ENCODE measurements around the gene DNMT1.

The DNMT1 gene

DNA sequence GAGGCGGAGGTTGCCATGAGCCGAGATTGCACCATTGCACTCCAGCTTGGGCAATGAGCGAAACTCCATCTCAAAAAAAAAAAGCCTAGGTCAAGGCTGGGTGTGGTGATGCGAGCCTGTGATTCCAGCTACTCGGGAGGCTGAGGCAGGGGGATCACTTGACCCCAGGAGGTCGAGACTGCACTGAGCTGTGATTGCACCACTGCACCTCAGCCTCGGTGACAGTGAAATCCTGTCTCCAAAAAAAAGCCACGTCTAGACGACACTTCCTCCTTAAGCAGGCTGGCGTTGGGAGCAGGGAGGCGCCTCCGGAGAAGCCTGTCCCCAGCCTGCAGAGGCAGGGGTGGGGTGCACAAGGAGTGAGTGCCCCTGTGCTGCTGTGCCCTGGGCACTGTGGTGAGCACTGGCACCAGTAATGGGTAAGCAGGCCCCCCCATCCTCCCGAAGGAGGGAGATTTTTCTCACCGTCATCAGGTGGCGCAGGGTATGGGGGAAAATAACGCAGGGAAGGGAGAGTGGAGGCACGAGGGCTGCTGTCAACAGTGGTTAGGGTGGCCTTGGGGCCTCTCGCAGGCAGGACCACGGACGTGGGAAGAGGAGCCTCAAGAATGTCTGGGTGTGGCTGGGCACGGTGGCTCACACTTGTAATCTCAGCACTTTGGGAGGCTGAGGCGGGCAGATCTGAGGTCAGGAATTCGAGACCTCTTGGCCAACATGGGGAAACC lies 82.6 kb downstream of the DNMT1 start:
- no peak for DNase-seq

DNA sequence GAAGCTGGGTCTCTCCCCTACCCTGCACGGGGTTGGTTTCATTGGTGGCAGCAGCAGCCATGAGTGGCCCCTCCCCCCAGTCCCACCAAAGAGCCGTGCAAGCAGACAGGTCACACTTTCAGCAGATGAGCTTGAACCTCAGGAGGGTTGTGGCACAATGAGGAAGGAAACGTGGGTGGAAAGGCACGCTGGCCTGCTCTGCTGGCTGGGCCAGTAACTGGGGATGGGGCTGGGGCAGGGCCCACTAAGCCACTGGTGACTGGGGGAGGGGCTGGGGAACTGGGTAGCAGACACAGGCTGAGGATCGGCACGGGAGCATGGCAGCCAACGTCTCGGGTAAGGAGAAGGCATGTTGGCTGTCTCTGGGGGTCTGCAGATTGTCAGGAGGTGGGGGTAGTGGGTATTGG lies 83.3 kb downstream of the DNMT1 start, which contains the start of gene P2RY11:
TSS of gene P2RY11 (plus strand) at position 289 of the 407 bp plus-strand sequence. CDS start at position 318, 29 bp downstream.
- no peak for DNase-seq

DNA sequence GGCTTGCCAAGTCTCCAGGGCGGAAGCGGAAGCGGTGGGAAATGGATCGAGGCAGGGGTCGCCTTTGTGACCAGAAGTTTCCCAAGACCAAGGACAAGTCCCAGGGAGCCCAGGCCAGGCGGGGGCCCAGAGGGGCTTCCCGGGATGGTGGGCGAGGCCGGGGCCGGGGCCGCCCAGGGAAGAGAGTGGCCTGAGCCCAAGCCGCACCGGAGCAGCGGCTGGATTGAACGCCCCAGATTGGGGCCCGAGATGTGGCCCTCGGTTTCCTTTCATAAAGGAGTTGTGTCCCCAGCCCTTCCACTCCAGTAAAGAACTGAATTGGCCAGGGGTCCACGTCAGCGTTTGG lies 83.8 kb downstream of the DNMT1 start:
- no peak for DNase-seq

GRCh38 chr19:10110076-10110971 lies 84.4 kb downstream of the DNMT1 start:
- DNase-seq: no peak

DNA sequence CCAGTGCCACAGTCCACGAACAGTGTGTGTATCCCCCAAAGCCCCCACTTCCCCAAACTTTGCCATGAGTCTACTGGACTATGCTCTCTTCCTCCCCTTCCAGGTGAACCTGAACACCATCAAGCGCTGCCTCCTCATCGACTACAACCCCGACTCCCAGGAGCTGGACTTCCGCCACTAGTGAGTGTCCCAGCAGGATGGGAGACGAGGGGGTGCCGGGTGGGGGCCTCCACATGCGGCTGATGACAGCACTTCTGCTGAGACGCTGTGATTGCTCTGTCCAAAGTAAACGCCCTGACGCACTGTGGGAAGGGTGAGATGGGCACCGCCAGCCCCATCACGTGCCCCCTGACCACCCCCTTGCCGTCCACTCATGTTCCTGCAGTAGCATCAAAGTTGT lies 85.2 kb downstream of the DNMT1 start:
- no peak for DNase-seq

DNA sequence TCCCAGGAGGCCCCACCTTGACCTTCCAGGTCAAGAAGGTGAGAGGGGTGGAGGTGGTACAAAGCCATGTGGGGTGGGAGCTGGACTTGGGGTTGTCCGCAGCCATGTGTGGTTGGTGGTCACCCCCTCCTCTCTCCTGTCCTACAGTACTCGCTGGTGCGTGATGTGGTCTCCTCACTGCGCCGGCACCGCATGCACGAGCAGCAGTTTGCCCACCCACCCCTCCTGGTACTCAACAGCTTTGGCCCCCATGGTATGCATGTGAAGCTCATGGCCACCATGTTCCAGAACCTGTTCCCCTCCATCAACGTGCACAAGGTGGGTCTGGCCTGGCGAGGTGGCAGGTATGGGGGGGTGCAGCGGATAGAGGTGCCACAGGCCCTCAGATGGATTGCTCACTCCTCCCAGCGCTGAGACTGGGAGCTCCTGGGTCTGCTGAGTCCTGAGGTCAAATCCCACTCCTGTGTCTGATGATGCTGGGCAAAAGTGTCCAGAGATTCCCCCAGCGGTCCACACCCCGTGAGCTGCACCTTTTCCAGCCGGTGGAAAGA lies 86.9 kb downstream of the DNMT1 start:
- DNase-seq: no peak

- no peak for DNase-seq
These were observed 87.5 kb downstream of the DNMT1 start for GRCh38 chr19:10107254-10107653.

GRCh38 chr19:10106100-10106936 lies 88.4 kb downstream of the DNMT1 start, which contains the start of gene PPAN:
Gene PPAN, plus strand, starts transcription at chr19:10106362. Its CDS starts 33 bp downstream, at chr19:10106395.
- DNase-seq: peak; percentile 99

- DNase-seq: no peak
These were observed 89.1 kb downstream of the DNMT1 start for GRCh38 chr19:10105509-10106099.

DNA sequence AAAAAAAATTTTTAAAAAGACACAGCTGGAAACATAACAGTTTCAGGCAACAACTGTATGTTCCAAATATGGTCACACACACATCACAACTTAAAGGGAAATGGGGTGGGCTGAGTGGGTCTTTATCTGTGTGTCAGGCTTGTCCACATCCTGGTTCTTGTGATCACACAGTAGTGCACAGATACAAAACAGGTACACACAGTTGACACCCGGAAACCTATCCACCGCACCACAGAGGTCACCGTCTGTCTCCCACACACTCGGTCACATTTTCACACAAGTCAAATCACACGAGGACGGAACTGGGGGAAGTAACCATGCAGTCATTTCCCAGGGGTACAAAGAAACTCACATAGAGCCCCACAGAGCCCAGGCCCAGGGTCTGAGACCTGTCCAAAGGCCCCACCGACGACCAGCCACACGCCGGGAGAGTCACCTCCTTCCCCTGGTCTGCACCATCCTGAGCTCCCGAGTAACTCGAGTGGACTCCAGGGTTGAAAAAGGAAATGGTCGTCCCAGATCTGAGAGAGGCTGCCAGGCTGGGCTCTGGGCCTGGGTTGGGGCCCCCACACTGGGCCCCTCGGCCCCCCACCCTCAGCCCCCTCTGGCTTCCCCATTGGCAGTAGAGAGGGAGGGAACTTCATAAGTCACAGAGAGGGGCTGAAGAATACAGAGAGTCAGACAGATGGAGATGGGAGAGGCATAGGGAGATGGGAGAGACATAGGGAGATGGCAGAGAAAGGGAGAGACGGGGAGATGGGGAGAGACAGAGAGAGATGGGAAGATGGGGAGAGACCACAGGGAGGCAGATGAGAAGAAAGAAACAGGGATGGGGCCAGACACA lies 89.9 kb downstream of the DNMT1 start:
- no peak for DNase-seq

GRCh38 chr19:10104130-10104513 lies 90.6 kb downstream of the DNMT1 start:
- DNase-seq: no peak

- DNase-seq: no peak
These were observed 91.9 kb downstream of the DNMT1 start for GRCh38 chr19:10102787-10103236.

- DNase-seq: no peak
These were observed 94.5 kb downstream of the DNMT1 start for GRCh38 chr19:10100163-10100785.

DNA sequence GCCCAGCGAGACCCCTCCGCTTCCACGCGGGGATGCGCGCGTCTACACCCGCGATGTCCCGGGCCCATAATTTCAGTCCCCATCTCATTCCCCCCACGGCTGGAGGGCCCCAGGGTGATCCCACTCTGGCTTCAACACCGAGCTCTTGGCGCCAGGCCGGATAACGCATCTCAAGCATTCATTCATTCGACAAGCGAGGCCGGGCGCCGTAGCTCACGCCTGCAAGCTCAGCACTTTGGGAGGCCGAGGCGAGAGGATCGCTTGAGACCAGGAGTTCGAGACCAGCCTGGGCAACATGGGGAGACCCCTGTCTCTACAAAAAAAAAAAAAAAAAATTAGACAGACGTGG lies 98.2 kb downstream of the DNMT1 start:
- no peak for DNase-seq

- peak; percentile 82 for DNase-seq
These were observed 98.7 kb downstream of the DNMT1 start for GRCh38 chr19:10095948-10096614.

GRCh38 chr19:10095622-10095947 lies 99.2 kb downstream of the DNMT1 start:
- DNase-seq: no peak

DNA sequence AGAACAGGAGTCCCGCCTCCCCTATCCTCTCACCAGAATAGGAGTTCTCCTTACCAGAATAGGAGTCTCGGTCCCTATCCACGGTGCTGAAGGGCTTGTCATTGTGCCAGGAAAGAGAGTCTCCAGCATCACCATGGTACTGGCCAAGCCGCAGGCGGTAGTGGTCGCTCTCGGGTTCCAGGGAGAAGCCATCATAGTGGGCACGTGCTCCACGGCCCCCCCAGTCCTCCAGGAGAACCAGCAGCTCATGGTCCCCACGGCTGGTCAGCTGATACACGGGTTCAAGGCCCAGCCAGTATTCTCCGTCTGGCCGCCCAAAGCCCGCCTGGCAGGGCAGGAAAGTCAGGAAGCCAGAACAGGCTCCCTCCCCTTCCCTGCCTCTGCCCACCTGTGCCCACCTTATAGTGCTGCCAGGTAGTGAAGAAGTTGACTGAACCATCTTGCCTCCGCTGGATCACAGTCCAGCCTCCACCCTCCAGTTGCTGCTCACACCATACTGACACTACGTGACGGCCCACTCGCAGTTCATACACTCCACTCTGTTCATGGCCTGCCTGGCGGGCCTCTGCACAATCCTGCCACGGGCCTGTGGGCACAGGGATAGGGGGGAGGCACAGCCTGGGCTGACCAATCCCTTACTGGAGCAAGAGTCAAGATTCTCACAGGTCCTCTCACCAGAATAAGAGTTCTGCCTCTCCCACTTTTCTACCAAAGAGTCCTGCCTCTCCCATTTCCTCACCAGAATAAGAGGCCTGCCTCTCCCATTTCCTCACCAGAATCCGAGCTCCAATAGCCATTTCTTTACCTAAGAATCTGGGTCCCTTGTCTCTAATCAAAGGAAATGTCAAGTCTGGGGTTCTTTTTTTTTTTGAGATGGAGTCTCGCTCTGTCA lies 101.2 kb downstream of the DNMT1 start:
- no peak for DNase-seq

- DNase-seq: no peak
These were observed 102.0 kb downstream of the DNMT1 start for GRCh38 chr19:10092648-10093294.

Data from NCI-H2171 (cell line).